Spinal cord (tissue), 10 donors: ENCODE data around the gene TASP1. TPM values are rescaled to one million over a fixed set of nuclear protein-coding genes. Genes with fewer than 3 reads are reported as not detected.

Experiments
- DNase-seq, 6 donors: peaks; one replicate each; pipeline versions ENCODE4 v3.0.0 to v3.0.0-alpha.2; 2013 to 2015; ENCODE audit warnings: low spot score in 6 of 6, low read depth in 4 of 6
- H3K27ac ChIP-seq: one replicate; pipeline ENCODE4 v1.5.1; 2013; ENCODE audit warnings: low read depth, low read length, control low read depth
- H3K27me3 ChIP-seq: one replicate; pipeline ENCODE4 v1.6.1; 2013; ENCODE audit warnings: low read length; ENCODE audit not compliant: control insufficient read depth, insufficient read depth
- H3K36me3 ChIP-seq: one replicate; pipeline ENCODE4 v1.6.1; 2013; ENCODE audit warnings: low read length; ENCODE audit not compliant: control insufficient read depth, insufficient read depth
- H3K4me1 ChIP-seq: one replicate; pipeline ENCODE4 v1.6.1; 2013; ENCODE audit warnings: low read length; ENCODE audit not compliant: control insufficient read depth, insufficient read depth
- H3K4me3 ChIP-seq: one replicate; pipeline ENCODE4 v1.5.1; 2013; ENCODE audit warnings: low read depth, low read length, control low read depth
- H3K9me3 ChIP-seq: one replicate; pipeline ENCODE4 v1.6.1; 2013; ENCODE audit warnings: low read length; ENCODE audit not compliant: control insufficient read depth, insufficient read depth
- WGBS: methylation state at CpG from one replicate; pipeline ENCODE4 v1.1.5; 2013; ENCODE audit warnings: missing lambda C conversion rate; ENCODE audit not compliant: insufficient coverage; 5-methylcytosine and 5-hydroxymethylcytosine counted together
- polyA plus RNA-seq, 2 donors: library from polyadenylated mRNA; unstranded; fragments of 120-200 nt; gene quantifications; one replicate each; pipeline ENCODE4 v1.2.1, GENCODE V29; 2013; ENCODE audit not compliant: insufficient read length in 2 of 2
- total RNA-seq, 2 donors: library from RNA; depleted of rRNA in 1 of 2; stranded (reverse); fragments of 120-200 nt in 1 of 2; fragments of >200 nt in 1 of 2; gene quantifications; one replicate each; pipeline versions ENCODE4 v1.2.3 to v1.2.4, GENCODE V29; 2013 to 2014
- donor health status: healthy.

TASP1 gene
- total and polyA plus RNA-seq, 4 donors, result 8.9 to 20.4 (median 14.5) TPM

DNA sequence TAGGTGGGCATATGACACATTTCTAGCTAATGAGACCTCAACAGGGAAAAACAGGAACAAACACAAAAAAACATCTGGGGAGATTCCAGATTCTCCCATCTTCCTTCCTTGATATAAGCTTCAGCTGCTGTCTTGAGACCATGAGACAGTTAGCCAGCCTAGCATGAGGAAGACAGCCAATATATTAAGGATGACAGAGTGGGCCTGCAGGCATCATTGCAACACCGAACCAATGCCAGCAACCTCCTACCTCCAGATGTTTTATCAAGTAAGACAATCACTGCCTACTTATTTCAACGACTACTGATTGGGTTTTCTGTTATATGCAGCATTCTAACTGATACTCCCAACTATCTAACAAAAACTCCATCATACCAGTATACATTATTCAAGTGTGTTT, 298.6 kb downstream of the TASP1 start:
- WGBS, result no CpG with 5 or more reads among the region's 2 CpGs
- no peak for DNase-seq
- H3K9me3 ChIP-seq, result no peaks in the 10 kb centered on the region
- no peak overlapping the region for H3K4me3 ChIP-seq
- H3K4me1 ChIP-seq, result peaks cover 8% of the 10 kb centered on the region
- no peaks in the 10 kb centered on the region for H3K36me3 ChIP-seq
- no peaks in the 10 kb centered on the region for H3K27me3 ChIP-seq
- H3K27ac ChIP-seq, result no peak overlapping the region

Other genes starting within 250 kb of the TASP1 start
- gene ESF1, start 146.0 kb upstream of the TASP1 start, total RNA-seq, result 10 to 100 TPM; 19.4 to 20.6 TPM
- 10 to 100 TPM; 16.0 to 22.2 TPM for gene ESF1, start 146.0 kb upstream of the TASP1 start, polyA plus RNA-seq
- gene NDUFAF5, start 146.1 kb upstream of the TASP1 start, total RNA-seq, result 10 to 100 TPM; 33.3 to 36.6 TPM
- 10 to 100 TPM; 43.4 to 47.6 TPM for gene NDUFAF5, start 146.1 kb upstream of the TASP1 start, polyA plus RNA-seq